Vagina (tissue), 2 donors: ENCODE measurements around the gene QRICH2.

Source experiments
- POLR2AphosphoS5 ChIP-seq, 2 donors: sonication (generic); formaldehyde crosslinking; IDR thresholded peaks; one replicate each; pipeline ENCODE4 v1.9.0; 2017; ENCODE audit warnings: antibody characterized with exemption in 2 of 2, mild to moderate bottlenecking in 2 of 2, low read depth in 1 of 2; ENCODE audit not compliant: insufficient read depth in 1 of 2
- TF ChIP-seq, protein P1 (sequence below), 3 experiments: fragments of 450-650 bp in 2 of 3; fragments of 200-600 bp in 1 of 3; sonication (generic) in 1 of 3; IDR thresholded peaks; one replicate each; pipeline ENCODE4 v1.5.1; 2017 to 2019; ENCODE audit warnings: antibody characterized with exemption in 3 of 3, mild to moderate bottlenecking in 2 of 3, moderate library complexity in 2 of 3

GRCh38 chr17:76275382-76276068, 32.6 kb downstream of the QRICH2 start:
- TF ChIP-seq, protein P1, sequence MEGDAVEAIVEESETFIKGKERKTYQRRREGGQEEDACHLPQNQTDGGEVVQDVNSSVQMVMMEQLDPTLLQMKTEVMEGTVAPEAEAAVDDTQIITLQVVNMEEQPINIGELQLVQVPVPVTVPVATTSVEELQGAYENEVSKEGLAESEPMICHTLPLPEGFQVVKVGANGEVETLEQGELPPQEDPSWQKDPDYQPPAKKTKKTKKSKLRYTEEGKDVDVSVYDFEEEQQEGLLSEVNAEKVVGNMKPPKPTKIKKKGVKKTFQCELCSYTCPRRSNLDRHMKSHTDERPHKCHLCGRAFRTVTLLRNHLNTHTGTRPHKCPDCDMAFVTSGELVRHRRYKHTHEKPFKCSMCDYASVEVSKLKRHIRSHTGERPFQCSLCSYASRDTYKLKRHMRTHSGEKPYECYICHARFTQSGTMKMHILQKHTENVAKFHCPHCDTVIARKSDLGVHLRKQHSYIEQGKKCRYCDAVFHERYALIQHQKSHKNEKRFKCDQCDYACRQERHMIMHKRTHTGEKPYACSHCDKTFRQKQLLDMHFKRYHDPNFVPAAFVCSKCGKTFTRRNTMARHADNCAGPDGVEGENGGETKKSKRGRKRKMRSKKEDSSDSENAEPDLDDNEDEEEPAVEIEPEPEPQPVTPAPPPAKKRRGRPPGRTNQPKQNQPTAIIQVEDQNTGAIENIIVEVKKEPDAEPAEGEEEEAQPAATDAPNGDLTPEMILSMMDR (IDR thresholded peaks at IDR 0.05) = no peak
- no peak for TF ChIP-seq POLR2AphosphoS5 (IDR thresholded peaks at IDR 0.05; ENCODE audit: insufficient read depth in 1 of 2, low read depth in 1 of 2)
